Activated T-cell treated with anti-CD3 and anti-CD28 coated beads, Interleukin-2, amount 50 U/mL, for 4 hours (primary cell): ENCODE results near the gene PCIF1. TPM values are rescaled to one million over a fixed set of nuclear protein-coding genes. Genes with fewer than 3 reads are reported as not detected.
"Not testable (repeated sequence)": the region's sequence is repeated elsewhere in the genome, so short reads cannot be mapped to it uniquely, and the experiment has no call there.

ENCODE experiments used
- ATAC-seq, 2 donors: fragments of 200-7000 bp; cut with Tn5 transposase; one replicate each; pipeline ENCODE4 v1.10.0; 2021
- DNase-seq: peaks from one replicate; pipeline ENCODE4 v3.0.0-alpha.2; 2020
- H3K27me3 Mint-ChIP-seq: one replicate; pipeline ENCODE4 v1.8.0; 2021; ENCODE audit warnings: low read depth, mixed read lengths
- H3K36me3 Mint-ChIP-seq: one replicate; pipeline ENCODE4 v1.8.0; 2022; ENCODE audit warnings: mixed read lengths; ENCODE audit not compliant: insufficient read depth
- H3K4me1 Mint-ChIP-seq: one replicate; pipeline ENCODE4 v1.8.0; 2021; ENCODE audit warnings: low read depth, mixed read lengths
- H3K4me3 Mint-ChIP-seq: one replicate; pipeline ENCODE4 v1.8.0; 2021; ENCODE audit warnings: mild to moderate bottlenecking, moderate library complexity, mixed read lengths
- H3K9me3 Mint-ChIP-seq: one replicate; pipeline ENCODE4 v1.8.0; 2021; ENCODE audit warnings: mixed read lengths
- total RNA-seq, 3 donors: library from RNA; stranded (reverse); gene quantifications; one replicate each; pipeline ENCODE4 v1.2.1, GENCODE V29; 2021

The PCIF1 gene
- total RNA-seq, 3 donors from 2014 or later: 24.4 to 28.9 (median 28.4) TPM

GRCh38 chr20:45971425-45971674 is 36.9 kb downstream of the PCIF1 start:
- H3K36me3 Mint-ChIP-seq: peaks cover 10% of the 10 kb centered on the region
- ATAC-seq (peak; percentile 6 to 13), DNase-seq (no peak)
- peak overlapping the region; percentile 94 for H3K4me3 Mint-ChIP-seq
- H3K27me3 Mint-ChIP-seq: no peaks in the 10 kb centered on the region
- H3K9me3 Mint-ChIP-seq: no peaks in the 10 kb centered on the region
- peaks cover 23% of the 10 kb centered on the region for H3K4me1 Mint-ChIP-seq

GRCh38 chr20:45971675-45972499 is 37.4 kb downstream of the PCIF1 start, which contains the start of gene ZNF335:
Gene ZNF335, minus strand, starts transcription at chr20:45972203. Its CDS starts 793 bp downstream, at chr20:45971410.
- Mint-ChIP-seq H3K4me3 (peak within 1 kb of the TSS; percentile 94), H3K4me1 (peaks cover 23% of the 10 kb centered on the region), H3K27me3 (no peaks in the 10 kb centered on the region), H3K9me3 (no peaks in the 10 kb centered on the region), H3K36me3 (peaks cover 9% of the 10 kb centered on the region)
- DNase-seq (peak; percentile 92), ATAC-seq (peak; percentile 88 to 89)

GRCh38 chr20:45972500-45973183 is 38.2 kb downstream of the PCIF1 start:
- DNase-seq (no peak), ATAC-seq (no peak)
- H3K36me3 Mint-ChIP-seq: peaks cover 3% of the 10 kb centered on the region
- no peaks in the 10 kb centered on the region for H3K9me3 Mint-ChIP-seq
- no peaks in the 10 kb centered on the region for H3K27me3 Mint-ChIP-seq
- peaks cover 23% of the 10 kb centered on the region for H3K4me1 Mint-ChIP-seq
- H3K4me3 Mint-ChIP-seq: peak overlapping the region; percentile 94

- Mint-ChIP-seq H3K27me3 (no peaks in the 10 kb centered on the region), H3K36me3 (peaks cover 3% of the 10 kb centered on the region), H3K4me3 (no peak overlapping the region), H3K9me3 (no peaks in the 10 kb centered on the region), H3K4me1 (peaks cover 11% of the 10 kb centered on the region)
- no peak for DNase-seq
- no peak for ATAC-seq
Observed at GRCh38 chr20:45974896-45975565, 40.5 kb downstream of the PCIF1 start.

- Mint-ChIP-seq H3K4me3 (no peak overlapping the region), H3K9me3 (no peaks in the 10 kb centered on the region), H3K27me3 (no peaks in the 10 kb centered on the region), H3K4me1 (peaks cover 6% of the 10 kb centered on the region), H3K36me3 (no peaks in the 10 kb centered on the region)
- no peak for ATAC-seq
- no peak for DNase-seq
Observed at GRCh38 chr20:45975686-45976085, 41.2 kb downstream of the PCIF1 start.

GRCh38 chr20:45976086-45976485 is 41.6 kb downstream of the PCIF1 start:
- H3K36me3 Mint-ChIP-seq: no peaks in the 10 kb centered on the region
- no peaks in the 10 kb centered on the region for H3K27me3 Mint-ChIP-seq
- no peak for DNase-seq
- H3K4me3 Mint-ChIP-seq: no peak overlapping the region
- ATAC-seq: no peak
- H3K9me3 Mint-ChIP-seq: no peaks in the 10 kb centered on the region
- H3K4me1 Mint-ChIP-seq: peaks cover 4% of the 10 kb centered on the region

- no peaks in the 10 kb centered on the region for H3K9me3 Mint-ChIP-seq
- H3K27me3 Mint-ChIP-seq: peaks cover 1% of the 10 kb centered on the region
- H3K36me3 Mint-ChIP-seq: no peaks in the 10 kb centered on the region
- H3K4me1 Mint-ChIP-seq: peaks cover 2% of the 10 kb centered on the region
- ATAC-seq (no peak), DNase-seq (no peak)
- H3K4me3 Mint-ChIP-seq: no peak overlapping the region
Observed at GRCh38 chr20:45981261-45981660, 46.8 kb downstream of the PCIF1 start.

GRCh38 chr20:45983279-45983743 is 48.8 kb downstream of the PCIF1 start:
- no peaks in the 10 kb centered on the region for H3K36me3 Mint-ChIP-seq
- DNase-seq (no peak), ATAC-seq (no peak)
- H3K4me3 Mint-ChIP-seq: no peak overlapping the region
- peaks cover 4% of the 10 kb centered on the region for H3K27me3 Mint-ChIP-seq
- peaks cover 4% of the 10 kb centered on the region for H3K4me1 Mint-ChIP-seq
- H3K9me3 Mint-ChIP-seq: no peaks in the 10 kb centered on the region

GRCh38 chr20:45985573-45985972 is 51.1 kb downstream of the PCIF1 start:
- H3K36me3 Mint-ChIP-seq: no peaks in the 10 kb centered on the region
- H3K9me3 Mint-ChIP-seq: no peaks in the 10 kb centered on the region
- H3K4me3 Mint-ChIP-seq: no peak overlapping the region
- peaks cover 4% of the 10 kb centered on the region for H3K4me1 Mint-ChIP-seq
- ATAC-seq (no peak), DNase-seq (no peak)
- peaks cover 6% of the 10 kb centered on the region for H3K27me3 Mint-ChIP-seq

- H3K36me3 Mint-ChIP-seq: no peaks in the 10 kb centered on the region
- H3K9me3 Mint-ChIP-seq: no peaks in the 10 kb centered on the region
- DNase-seq (peak; percentile 73), ATAC-seq (peak; percentile 96 to 99)
- peaks cover 6% of the 10 kb centered on the region for H3K27me3 Mint-ChIP-seq
- H3K4me1 Mint-ChIP-seq: peaks cover 4% of the 10 kb centered on the region
- H3K4me3 Mint-ChIP-seq: no peak overlapping the region
Observed at GRCh38 chr20:45987108-45987780, 52.8 kb downstream of the PCIF1 start.

GRCh38 chr20:45988830-45989229 is 54.3 kb downstream of the PCIF1 start:
- not testable (repeated sequence) for H3K36me3 Mint-ChIP-seq, ATAC-seq, H3K4me1 Mint-ChIP-seq, H3K9me3 Mint-ChIP-seq, DNase-seq, H3K4me3 Mint-ChIP-seq, H3K27me3 Mint-ChIP-seq

GRCh38 chr20:45991616-45992015 is 57.1 kb downstream of the PCIF1 start:
- H3K27me3 Mint-ChIP-seq: peaks cover 4% of the 10 kb centered on the region
- H3K4me1 Mint-ChIP-seq: peaks cover 13% of the 10 kb centered on the region
- DNase-seq: no peak
- no peak overlapping the region for H3K4me3 Mint-ChIP-seq
- no peaks in the 10 kb centered on the region for H3K9me3 Mint-ChIP-seq
- no peaks in the 10 kb centered on the region for H3K36me3 Mint-ChIP-seq
- no peak for ATAC-seq

GRCh38 chr20:45993197-45993951 is 58.9 kb downstream of the PCIF1 start:
- ATAC-seq: peak in 1 of 2 donors; percentile 60
- Mint-ChIP-seq H3K36me3 (no peaks in the 10 kb centered on the region), H3K4me3 (no peak overlapping the region), H3K27me3 (peaks cover under 1% of the 10 kb centered on the region), H3K4me1 (peaks cover 28% of the 10 kb centered on the region), H3K9me3 (no peaks in the 10 kb centered on the region)
- no peak for DNase-seq
